Suprapubic skin (tissue), 4 donors: Measurements from ENCODE around the gene ETV2. TPM values are rescaled to one million over a fixed set of nuclear protein-coding genes. Genes with fewer than 3 reads are reported as not detected.
"Not testable (repeated sequence)": the region's sequence is repeated elsewhere in the genome, so short reads cannot be mapped to it uniquely, and the experiment has no call there.

Source experiments
- DNase-seq, 2 donors: peaks; one replicate each; pipeline ENCODE4 v3.0.0-alpha.2; 2019; ENCODE audit warnings: low spot score in 2 of 2
- H3K27ac ChIP-seq: fragments of 200-600 bp; sonication (generic); one replicate; pipeline ENCODE4 v1.5.1; 2019
- H3K27me3 ChIP-seq: fragments of 200-600 bp; sonication (generic); one replicate; pipeline ENCODE4 v1.5.1; 2019
- H3K36me3 ChIP-seq: fragments of 200-600 bp; sonication (generic); one replicate; pipeline ENCODE4 v1.5.1; 2019
- H3K4me1 ChIP-seq: fragments of 200-600 bp; sonication (generic); one replicate; pipeline ENCODE4 v1.5.1; 2019
- H3K4me3 ChIP-seq: fragments of 200-600 bp; sonication (generic); one replicate; pipeline ENCODE4 v1.5.1; 2019; ENCODE audit warnings: mild to moderate bottlenecking
- H3K9me3 ChIP-seq: fragments of 200-600 bp; sonication (generic); one replicate; pipeline ENCODE4 v1.5.1; 2019
- EP300 ChIP-seq: sonication (generic); formaldehyde crosslinking; IDR thresholded peaks from one replicate; pipeline ENCODE4 v1.6.1; 2017; ENCODE audit warnings: antibody characterized with exemption
- POLR2A ChIP-seq, 2 donors: fragments of 450-650 bp; IDR thresholded peaks; one replicate each; pipeline ENCODE4 v1.6.1; 2017; ENCODE audit warnings: antibody characterized with exemption in 2 of 2, mild to moderate bottlenecking in 2 of 2, moderate library complexity in 2 of 2
- POLR2AphosphoS5 ChIP-seq, 3 donors: sonication (generic); formaldehyde crosslinking; IDR thresholded peaks; one replicate each; pipeline ENCODE4 v1.6.1; 2017; ENCODE audit warnings: antibody characterized with exemption in 3 of 3
- WGBS: methylation state at CpG from one replicate; pipeline ENCODE4 v1.1.5; 2018; 5-methylcytosine and 5-hydroxymethylcytosine counted together
- total RNA-seq, 4 donors: library from RNA; depleted of rRNA; stranded (reverse); fragments of >200 nt; gene quantifications; one replicate each; pipeline ENCODE4 v1.1.0, GENCODE V29; 2016
- TF ChIP-seq, protein P1 (sequence below), 2 donors: fragments of 200-600 bp in 1 of 2; fragments of 450-650 bp in 1 of 2; sonication (generic) in 1 of 2; IDR thresholded peaks; one replicate each; pipeline ENCODE4 v1.5.1; 2016 to 2019; ENCODE audit warnings: antibody characterized with exemption in 2 of 2, mild to moderate bottlenecking in 1 of 2, moderate library complexity in 1 of 2

ETV2 gene
- total RNA-seq, 4 donors from 2014 or later = 1.0 to 4.0 (median 1.9) TPM

DNA sequence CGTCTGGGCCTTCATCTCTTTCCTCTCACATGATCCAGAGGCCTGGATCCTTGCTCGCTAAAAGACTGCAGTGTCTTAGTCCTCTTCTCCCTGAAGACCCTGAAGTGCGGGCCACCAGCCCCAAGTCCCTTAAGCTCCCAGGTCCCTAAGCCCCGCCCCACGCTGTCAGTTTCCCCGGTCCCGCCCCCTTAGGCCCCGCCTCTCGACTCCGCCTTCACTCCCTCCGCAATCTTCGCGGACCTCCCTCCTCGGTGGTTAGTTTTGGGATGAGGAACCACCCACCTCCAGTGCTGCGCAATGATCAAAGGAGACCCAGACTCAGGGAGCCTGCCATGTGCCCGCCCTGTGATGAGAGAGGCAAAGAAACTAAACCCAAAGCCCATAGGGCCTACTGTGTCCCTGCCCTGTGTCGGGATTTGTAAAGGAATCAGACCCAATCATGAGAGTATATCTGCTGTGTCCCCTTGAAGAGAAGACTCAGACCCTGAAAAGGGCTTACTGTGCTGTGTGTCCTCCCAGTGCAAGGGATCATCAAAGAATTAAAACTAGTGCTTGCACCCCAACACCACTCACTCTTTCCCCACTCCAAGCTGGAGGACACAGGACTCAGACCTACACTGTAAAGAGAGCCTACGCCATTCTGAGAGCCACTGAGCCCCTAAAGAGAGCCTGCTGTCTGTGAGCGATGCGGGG lies 3.6 kb downstream of the ETV2 start:
- Histone ChIP-seq H3K27me3 (no peaks in the 10 kb centered on the region), H3K27ac (peak overlapping the region; percentile 73), H3K36me3 (no peaks in the 10 kb centered on the region), H3K9me3 (no peaks in the 10 kb centered on the region), H3K4me3 (peak overlapping the region; percentile 71), H3K4me1 (peaks cover 48% of the 10 kb centered on the region)
- 19% methylated on average over 19 of the region's 20 CpGs for WGBS
- no peak for TF ChIP-seq EP300
- TF ChIP-seq, protein P1, sequence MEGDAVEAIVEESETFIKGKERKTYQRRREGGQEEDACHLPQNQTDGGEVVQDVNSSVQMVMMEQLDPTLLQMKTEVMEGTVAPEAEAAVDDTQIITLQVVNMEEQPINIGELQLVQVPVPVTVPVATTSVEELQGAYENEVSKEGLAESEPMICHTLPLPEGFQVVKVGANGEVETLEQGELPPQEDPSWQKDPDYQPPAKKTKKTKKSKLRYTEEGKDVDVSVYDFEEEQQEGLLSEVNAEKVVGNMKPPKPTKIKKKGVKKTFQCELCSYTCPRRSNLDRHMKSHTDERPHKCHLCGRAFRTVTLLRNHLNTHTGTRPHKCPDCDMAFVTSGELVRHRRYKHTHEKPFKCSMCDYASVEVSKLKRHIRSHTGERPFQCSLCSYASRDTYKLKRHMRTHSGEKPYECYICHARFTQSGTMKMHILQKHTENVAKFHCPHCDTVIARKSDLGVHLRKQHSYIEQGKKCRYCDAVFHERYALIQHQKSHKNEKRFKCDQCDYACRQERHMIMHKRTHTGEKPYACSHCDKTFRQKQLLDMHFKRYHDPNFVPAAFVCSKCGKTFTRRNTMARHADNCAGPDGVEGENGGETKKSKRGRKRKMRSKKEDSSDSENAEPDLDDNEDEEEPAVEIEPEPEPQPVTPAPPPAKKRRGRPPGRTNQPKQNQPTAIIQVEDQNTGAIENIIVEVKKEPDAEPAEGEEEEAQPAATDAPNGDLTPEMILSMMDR (IDR thresholded peaks at IDR 0.05) = no peak
- peak; percentile 92 to 93 for DNase-seq

DNA sequence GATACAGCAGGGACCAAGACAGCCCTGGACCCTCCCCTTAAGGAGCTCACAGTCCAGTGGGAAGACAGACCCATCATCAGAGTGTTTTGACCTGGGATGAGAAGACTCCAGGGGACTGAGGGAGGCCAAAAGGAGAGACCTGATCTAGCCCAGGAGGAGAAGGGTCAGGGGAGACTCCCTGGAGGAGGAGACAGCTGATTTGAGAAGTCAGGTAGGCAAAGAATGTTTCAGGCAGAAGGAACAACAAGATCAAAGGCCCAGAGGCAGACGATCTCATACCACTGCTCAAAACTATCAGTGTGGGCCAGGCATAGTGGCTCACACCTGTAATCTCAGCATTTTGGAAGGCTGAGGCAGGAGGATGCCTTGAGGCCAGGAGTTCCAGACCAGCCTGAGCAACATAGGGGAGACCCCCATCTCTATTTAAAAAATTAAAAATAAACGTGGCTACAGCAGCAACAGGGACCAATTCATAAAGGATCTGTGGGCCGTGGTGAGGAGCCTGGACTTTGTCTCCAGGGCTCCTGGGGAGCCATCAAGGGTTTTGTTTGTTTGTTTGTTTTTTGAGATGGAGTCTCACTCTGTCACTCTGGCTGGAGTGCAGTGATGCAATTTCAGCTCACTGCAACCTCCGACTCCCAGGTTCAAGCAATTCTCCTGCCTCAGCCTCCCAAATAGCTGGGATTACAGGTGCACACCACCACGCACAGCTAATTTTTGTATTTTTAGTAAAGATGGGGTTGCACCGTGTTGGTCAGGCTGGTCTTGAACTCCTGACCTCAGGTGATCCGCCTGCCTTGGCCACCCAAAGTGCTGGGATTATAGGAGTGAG lies 4.4 kb downstream of the ETV2 start:
- Histone ChIP-seq H3K36me3 (peaks cover 4% of the 10 kb centered on the region), H3K27ac (no peak overlapping the region), H3K9me3 (no peaks in the 10 kb centered on the region), H3K27me3 (no peaks in the 10 kb centered on the region), H3K4me3 (no peak overlapping the region), H3K4me1 (peaks cover 48% of the 10 kb centered on the region)
- WGBS = 75% methylated on average over 7 of the region's 7 CpGs
- TF ChIP-seq EP300 = no peak
- TF ChIP-seq POLR2A (IDR thresholded peaks at IDR 0.05) = no peak
- TF ChIP-seq, protein P1 (IDR thresholded peaks at IDR 0.05) = no peak
- TF ChIP-seq POLR2AphosphoS5 (IDR thresholded peaks at IDR 0.05) = no peak
- no peak for DNase-seq

DNA sequence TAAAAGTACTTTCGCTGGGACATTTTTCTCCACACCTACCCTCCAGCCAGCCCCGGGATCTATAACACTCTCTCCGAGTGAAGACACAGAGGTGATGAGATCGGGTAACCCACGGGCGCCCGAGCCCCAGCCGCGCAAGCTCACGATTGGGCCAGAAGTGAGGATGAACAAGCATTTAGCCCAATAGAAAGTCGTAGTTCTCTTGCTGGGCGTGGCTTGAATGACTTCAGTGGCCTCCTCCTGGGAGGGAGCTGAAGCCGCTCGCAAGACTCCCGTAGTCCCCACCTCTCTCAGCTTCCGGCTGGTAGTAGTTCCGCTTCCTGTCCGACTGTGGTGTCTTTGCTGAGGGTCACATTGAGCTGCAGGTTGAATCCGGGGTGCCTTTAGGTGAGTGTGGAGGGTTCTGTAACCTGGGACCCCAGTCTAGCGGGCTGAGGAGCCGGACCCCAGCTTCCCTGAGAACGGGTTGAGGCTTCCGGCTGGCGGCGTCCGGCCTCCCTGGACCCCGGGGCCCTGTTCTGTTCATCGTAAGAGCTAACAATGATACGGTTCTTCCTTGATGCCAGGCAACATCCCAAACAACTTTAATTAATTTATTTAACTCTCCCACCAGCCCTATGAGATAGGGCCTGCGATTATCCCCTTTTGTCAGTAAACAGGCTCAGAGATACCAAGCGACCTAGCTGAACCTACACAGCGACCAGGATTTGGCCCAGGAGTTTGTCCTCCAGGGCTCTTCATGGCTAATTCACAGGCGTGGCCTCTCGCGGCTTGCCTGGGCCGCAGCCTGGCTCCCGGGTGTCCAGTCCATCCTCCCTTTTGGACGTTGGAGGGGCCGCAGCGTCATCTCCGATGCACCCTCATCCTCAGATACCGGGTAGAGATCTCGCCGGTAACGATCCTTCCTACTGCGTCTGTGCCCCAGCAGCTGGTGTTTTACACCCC lies 6.7 kb downstream of the ETV2 start, which contains the start of gene COX6B1:
Gene COX6B1 (plus strand): TSS at position 307 of the 945 bp plus-strand sequence. CDS start 2,921 bp downstream, outside the sequence.
- peak; percentile 96 to 97 for DNase-seq
- H3K9me3 ChIP-seq = no peaks in the 10 kb centered on the region
- peak within 1 kb of the TSS; percentile 69 for H3K27ac ChIP-seq
- H3K36me3 ChIP-seq = peaks cover 27% of the 10 kb centered on the region
- no peaks in the 10 kb centered on the region for H3K27me3 ChIP-seq
- H3K4me3 ChIP-seq = peak within 1 kb of the TSS; percentile 63
- H3K4me1 ChIP-seq = peaks cover 36% of the 10 kb centered on the region
- TF ChIP-seq EP300 (peak; percentile 15), POLR2A (IDR thresholded peaks at IDR 0.05) (peak in 1 of 2 donors; percentile 70), POLR2AphosphoS5 (IDR thresholded peaks at IDR 0.05) (no peak)
- TF ChIP-seq, protein P1 (IDR thresholded peaks at IDR 0.05) = no peak
- under 1% methylated on average over 39 of the region's 46 CpGs for WGBS

DNA sequence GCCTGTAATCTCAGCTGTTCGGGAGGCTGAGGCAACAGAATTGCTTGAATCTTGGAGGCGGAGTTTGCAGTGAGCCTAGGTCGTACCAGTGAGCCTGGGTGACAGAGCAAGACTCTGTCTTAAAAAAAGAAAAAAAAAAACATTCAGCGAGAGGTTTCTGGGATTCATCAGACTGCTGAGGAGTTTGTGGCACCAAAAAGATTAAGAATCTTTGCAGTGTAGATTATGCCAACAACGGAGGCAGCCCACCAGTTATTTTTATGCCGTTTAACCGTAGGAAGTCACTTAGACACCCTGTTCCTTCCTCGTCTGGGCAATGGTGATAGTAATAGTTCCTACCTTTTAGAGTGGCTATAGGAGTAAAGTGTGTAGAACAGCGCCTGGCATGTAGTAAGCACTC lies 9.0 kb downstream of the ETV2 start:
- Histone ChIP-seq H3K27ac (no peak overlapping the region), H3K9me3 (no peaks in the 10 kb centered on the region), H3K36me3 (peaks cover 50% of the 10 kb centered on the region), H3K4me3 (no peak overlapping the region), H3K4me1 (peaks cover 20% of the 10 kb centered on the region), H3K27me3 (no peaks in the 10 kb centered on the region)
- no peak for DNase-seq
- TF ChIP-seq POLR2AphosphoS5 (IDR thresholded peaks at IDR 0.05) = no peak
- TF ChIP-seq POLR2A (IDR thresholded peaks at IDR 0.05) = no peak
- no peak for TF ChIP-seq EP300
- TF ChIP-seq, protein P1 (IDR thresholded peaks at IDR 0.05) = no peak
- 78% methylated on average over 9 of the region's 9 CpGs for WGBS

DNA sequence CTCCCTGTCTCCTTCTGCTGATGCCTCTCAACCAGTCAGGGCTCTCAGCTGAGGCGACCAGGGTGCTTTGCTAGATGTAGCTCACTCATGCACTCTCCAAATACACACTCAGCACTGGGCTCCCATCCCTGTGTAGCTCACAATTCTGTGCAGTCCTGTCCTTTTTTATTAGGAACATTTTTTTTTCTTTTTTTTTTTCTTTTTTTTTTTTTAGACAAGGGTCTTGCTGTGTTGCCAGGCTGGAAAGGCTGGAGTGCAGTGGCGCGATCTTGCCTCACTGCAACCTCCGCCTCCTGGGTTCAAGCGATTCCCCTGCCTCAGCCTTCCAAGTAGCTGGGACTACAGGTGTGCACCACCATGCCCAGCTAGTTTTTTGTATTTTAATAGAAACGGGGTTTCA lies 13.3 kb downstream of the ETV2 start:
- H3K4me1 ChIP-seq, H3K27ac ChIP-seq, H3K4me3 ChIP-seq, DNase-seq, H3K9me3 ChIP-seq, H3K27me3 ChIP-seq: not testable (repeated sequence)
- H3K36me3 ChIP-seq = peaks cover 91% of the 10 kb centered on the region
- WGBS = 94% methylated on average over 6 of the region's 6 CpGs
